Erythroblast (primary cell): Measurements from ENCODE around the gene STARD10.

Experiments
- GATA1 ChIP-seq: IDR thresholded peaks from 2 replicates; pipeline ENCODE4 v1.6.1; 2011; ENCODE audit warnings: low read depth, mild to moderate bottlenecking, control low read depth, low read length, moderate library complexity
- POLR2A ChIP-seq: IDR thresholded peaks from 2 replicates; pipeline ENCODE4 v1.6.1; 2011; ENCODE audit warnings: mild to moderate bottlenecking, low read length

GRCh38 chr11:72826191-72826941 is 32.5 kb upstream of the STARD10 start:
- TF ChIP-seq POLR2A (no peak), GATA1 (no peak)
